ENCODE results near the gene PSEN1.
"Not testable (repeated sequence)": the region's sequence is repeated elsewhere in the genome, so short reads cannot be mapped to it uniquely, and the experiment has no call there.

PSEN1 gene

GRCh38 chr14:73153272-73153671, 17.0 kb downstream of the PSEN1 start:
- Histone ChIP-seq H3K27ac (ENCODE audit: insufficient read depth, low read length, poor library complexity, severe bottlenecking) (no peak overlapping the region), H3K27me3 (replicated peaks; ENCODE audit: control insufficient read depth, insufficient read depth, low read length, poor library complexity, severe bottlenecking) (no peaks in the 10 kb centered on the region), H3K4me1 (ENCODE audit: control insufficient read depth, insufficient read depth, low read length, poor library complexity, severe bottlenecking) (no peaks in the 10 kb centered on the region), H3K4me3 (ENCODE audit: insufficient read depth, low read depth, low read length, poor library complexity, severe bottlenecking) (no peak overlapping the region), H3K9me3 (ENCODE audit: control insufficient read depth, low read length) (no peaks in the 10 kb centered on the region), H3K36me3 (ENCODE audit: control insufficient read depth, insufficient read depth, low read length) (peaks cover 30% of the 10 kb centered on the region)
- DNase-seq = no peak

GRCh38 chr14:73162251-73162650, 25.9 kb downstream of the PSEN1 start:
- Histone ChIP-seq H3K27ac (ENCODE audit: insufficient read depth, low read length, poor library complexity, severe bottlenecking) (no peak overlapping the region), H3K36me3 (ENCODE audit: control insufficient read depth, insufficient read depth, low read length) (peaks cover 41% of the 10 kb centered on the region)

DNA sequence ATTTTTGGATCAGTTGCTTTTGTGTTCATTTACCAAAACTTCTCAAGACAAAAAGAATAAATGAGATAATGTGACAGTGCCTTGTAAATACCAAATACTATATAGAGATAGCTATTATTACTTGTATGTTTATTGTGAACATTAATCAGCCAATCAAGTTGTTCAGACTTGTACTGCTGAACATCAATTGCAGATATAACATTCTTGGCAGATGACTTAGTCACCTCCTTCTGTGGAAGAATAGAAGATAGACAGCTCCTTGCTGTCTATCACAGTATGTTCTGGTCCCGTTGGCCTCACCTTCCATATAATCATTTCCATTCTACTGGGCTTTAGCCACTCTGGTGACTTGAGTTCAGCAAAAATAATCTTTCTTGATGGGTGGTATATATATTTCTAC, 30.1 kb downstream of the PSEN1 start:
- Histone ChIP-seq H3K4me3 (ENCODE audit: insufficient read depth, low read depth, low read length, poor library complexity, severe bottlenecking) (no peak overlapping the region), H3K27me3 (replicated peaks; ENCODE audit: control insufficient read depth, insufficient read depth, low read length, poor library complexity, severe bottlenecking) (no peaks in the 10 kb centered on the region), H3K36me3 (ENCODE audit: control insufficient read depth, insufficient read depth, low read length) (peaks cover 55% of the 10 kb centered on the region), H3K9me3 (ENCODE audit: control insufficient read depth, low read length) (no peaks in the 10 kb centered on the region), H3K27ac (ENCODE audit: insufficient read depth, low read length, poor library complexity, severe bottlenecking) (no peak overlapping the region), H3K4me1 (ENCODE audit: control insufficient read depth, insufficient read depth, low read length, poor library complexity, severe bottlenecking) (no peaks in the 10 kb centered on the region)
- DNase-seq = no peak

More at GRCh38 chr14:73162251-73162650, 25.9 kb downstream of the PSEN1 start:
- Histone ChIP-seq H3K4me3 (ENCODE audit: insufficient read depth, low read depth, low read length, poor library complexity, severe bottlenecking) (no peak overlapping the region), H3K4me1 (ENCODE audit: control insufficient read depth, insufficient read depth, low read length, poor library complexity, severe bottlenecking) (no peaks in the 10 kb centered on the region), H3K27me3 (replicated peaks; ENCODE audit: control insufficient read depth, insufficient read depth, low read length, poor library complexity, severe bottlenecking) (no peaks in the 10 kb centered on the region), H3K9me3 (ENCODE audit: control insufficient read depth, low read length) (no peaks in the 10 kb centered on the region)
- no peak for DNase-seq

DNA sequence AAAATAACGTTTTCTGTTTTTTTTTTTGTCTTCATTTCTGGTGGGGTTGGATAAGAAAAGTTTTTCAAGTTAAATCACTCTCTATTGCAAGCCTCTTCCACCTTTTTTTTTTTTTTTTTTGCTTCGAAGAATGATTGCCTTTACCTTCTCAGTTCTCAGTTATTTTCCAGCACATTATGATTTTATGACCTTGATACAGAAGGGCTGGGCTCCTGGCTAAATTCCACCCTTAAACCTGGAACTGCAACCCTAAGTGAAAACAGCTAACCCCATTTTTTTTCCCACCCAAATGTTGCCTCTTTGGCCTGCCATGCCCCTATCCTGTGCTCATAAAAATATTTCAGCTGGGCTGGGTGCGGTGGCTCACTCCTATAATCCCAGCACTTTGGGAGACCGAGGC, 31.4 kb downstream of the PSEN1 start:
- peaks cover 58% of the 10 kb centered on the region for H3K36me3 ChIP-seq (ENCODE audit: control insufficient read depth, insufficient read depth, low read length)
- H3K4me3 ChIP-seq (ENCODE audit: insufficient read depth, low read depth, low read length, poor library complexity, severe bottlenecking) = no peak overlapping the region

GRCh38 chr14:73168274-73168673, 32.0 kb downstream of the PSEN1 start:
- H3K9me3 ChIP-seq (ENCODE audit: control insufficient read depth, low read length) = no peaks in the 10 kb centered on the region
- H3K27ac ChIP-seq (ENCODE audit: insufficient read depth, low read length, poor library complexity, severe bottlenecking) = no peak overlapping the region
- no peaks in the 10 kb centered on the region for H3K4me1 ChIP-seq (ENCODE audit: control insufficient read depth, insufficient read depth, low read length, poor library complexity, severe bottlenecking)
- peaks cover 53% of the 10 kb centered on the region for H3K36me3 ChIP-seq (ENCODE audit: control insufficient read depth, insufficient read depth, low read length)
- no peaks in the 10 kb centered on the region for H3K27me3 ChIP-seq (replicated peaks; ENCODE audit: control insufficient read depth, insufficient read depth, low read length, poor library complexity, severe bottlenecking)
- DNase-seq = no peak
- H3K4me3 ChIP-seq (ENCODE audit: insufficient read depth, low read depth, low read length, poor library complexity, severe bottlenecking) = no peak overlapping the region

More for the DNA sequence above, 31.4 kb downstream of the PSEN1 start:
- Histone ChIP-seq H3K27me3 (replicated peaks; ENCODE audit: control insufficient read depth, insufficient read depth, low read length, poor library complexity, severe bottlenecking) (no peaks in the 10 kb centered on the region), H3K4me1 (ENCODE audit: control insufficient read depth, insufficient read depth, low read length, poor library complexity, severe bottlenecking) (no peaks in the 10 kb centered on the region), H3K27ac (ENCODE audit: insufficient read depth, low read length, poor library complexity, severe bottlenecking) (no peak overlapping the region), H3K9me3 (ENCODE audit: control insufficient read depth, low read length) (no peaks in the 10 kb centered on the region)
- no peak for DNase-seq

DNA sequence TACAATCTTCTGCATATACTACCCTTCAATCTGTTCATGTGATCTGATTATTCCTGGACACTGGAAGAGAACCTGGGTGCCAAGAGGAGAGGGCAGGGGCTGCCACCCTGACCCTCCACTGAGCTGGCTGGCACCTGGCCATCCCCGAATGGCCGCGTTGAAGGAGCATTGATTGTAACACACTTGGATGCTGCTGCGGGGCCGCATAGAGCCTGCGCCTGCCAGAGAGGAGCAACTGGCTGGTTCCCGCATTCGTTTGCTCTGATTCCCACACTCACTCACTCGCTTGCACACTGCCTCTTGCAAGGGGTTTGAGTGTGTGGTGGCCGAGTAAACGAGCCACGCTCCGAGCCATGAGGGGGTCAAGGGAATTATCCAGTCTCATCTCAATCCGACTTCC, 32.4 kb downstream of the PSEN1 start:
- H3K9me3 ChIP-seq (ENCODE audit: control insufficient read depth, low read length) = no peaks in the 10 kb centered on the region
- H3K27me3 ChIP-seq (replicated peaks; ENCODE audit: control insufficient read depth, insufficient read depth, low read length, poor library complexity, severe bottlenecking) = no peaks in the 10 kb centered on the region
- no peak overlapping the region for H3K4me3 ChIP-seq (ENCODE audit: insufficient read depth, low read depth, low read length, poor library complexity, severe bottlenecking)
- H3K36me3 ChIP-seq (ENCODE audit: control insufficient read depth, insufficient read depth, low read length) = peaks cover 55% of the 10 kb centered on the region
- no peaks in the 10 kb centered on the region for H3K4me1 ChIP-seq (ENCODE audit: control insufficient read depth, insufficient read depth, low read length, poor library complexity, severe bottlenecking)
- no peak for DNase-seq
- H3K27ac ChIP-seq (ENCODE audit: insufficient read depth, low read length, poor library complexity, severe bottlenecking) = no peak overlapping the region

DNA sequence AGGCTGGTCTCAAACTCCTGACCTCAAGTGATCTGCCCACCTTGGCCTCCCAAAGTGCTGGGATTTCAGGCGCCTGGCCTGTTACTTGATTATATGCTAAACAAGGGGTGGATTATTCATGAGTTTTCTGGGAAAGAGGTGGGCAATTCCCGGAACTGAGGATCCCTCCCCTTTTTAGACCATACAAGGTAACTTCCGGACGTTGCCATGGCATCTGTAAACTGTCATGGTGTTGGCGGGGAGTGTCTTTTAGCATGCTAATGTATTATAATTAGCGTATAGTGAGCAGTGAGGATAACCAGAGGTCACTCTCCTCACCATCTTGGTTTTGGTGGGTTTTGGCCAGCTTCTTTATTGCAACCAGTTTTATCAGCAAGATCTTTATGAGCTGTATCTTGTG, 33.5 kb downstream of the PSEN1 start:
- not testable (repeated sequence) for DNase-seq; H3K4me1 ChIP-seq (ENCODE audit: control insufficient read depth, insufficient read depth, low read length, poor library complexity, severe bottlenecking); H3K9me3 ChIP-seq (ENCODE audit: control insufficient read depth, low read length); H3K27me3 ChIP-seq (replicated peaks; ENCODE audit: control insufficient read depth, insufficient read depth, low read length, poor library complexity, severe bottlenecking); H3K4me3 ChIP-seq (ENCODE audit: insufficient read depth, low read depth, low read length, poor library complexity, severe bottlenecking); H3K27ac ChIP-seq (ENCODE audit: insufficient read depth, low read length, poor library complexity, severe bottlenecking)
- peaks cover 64% of the 10 kb centered on the region for H3K36me3 ChIP-seq (ENCODE audit: control insufficient read depth, insufficient read depth, low read length)

DNA sequence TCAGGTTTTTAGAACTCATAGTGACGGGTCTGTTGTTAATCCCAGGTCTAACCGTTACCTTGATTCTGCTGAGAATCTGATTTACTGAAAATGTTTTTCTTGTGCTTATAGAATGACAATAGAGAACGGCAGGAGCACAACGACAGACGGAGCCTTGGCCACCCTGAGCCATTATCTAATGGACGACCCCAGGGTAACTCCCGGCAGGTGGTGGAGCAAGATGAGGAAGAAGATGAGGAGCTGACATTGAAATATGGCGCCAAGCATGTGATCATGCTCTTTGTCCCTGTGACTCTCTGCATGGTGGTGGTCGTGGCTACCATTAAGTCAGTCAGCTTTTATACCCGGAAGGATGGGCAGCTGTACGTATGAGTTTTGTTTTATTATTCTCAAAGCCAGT, 34.4 kb downstream of the PSEN1 start:
- peaks cover 64% of the 10 kb centered on the region for H3K36me3 ChIP-seq (ENCODE audit: control insufficient read depth, insufficient read depth, low read length)
- no peaks in the 10 kb centered on the region for H3K27me3 ChIP-seq (replicated peaks; ENCODE audit: control insufficient read depth, insufficient read depth, low read length, poor library complexity, severe bottlenecking)
- no peak overlapping the region for H3K27ac ChIP-seq (ENCODE audit: insufficient read depth, low read length, poor library complexity, severe bottlenecking)
- no peak overlapping the region for H3K4me3 ChIP-seq (ENCODE audit: insufficient read depth, low read depth, low read length, poor library complexity, severe bottlenecking)
- no peaks in the 10 kb centered on the region for H3K4me1 ChIP-seq (ENCODE audit: control insufficient read depth, insufficient read depth, low read length, poor library complexity, severe bottlenecking)
- no peak for DNase-seq
- H3K9me3 ChIP-seq (ENCODE audit: control insufficient read depth, low read length) = no peaks in the 10 kb centered on the region

- Histone ChIP-seq H3K4me1 (ENCODE audit: control insufficient read depth, insufficient read depth, low read length, poor library complexity, severe bottlenecking) (no peaks in the 10 kb centered on the region), H3K36me3 (ENCODE audit: control insufficient read depth, insufficient read depth, low read length) (peaks cover 60% of the 10 kb centered on the region), H3K4me3 (ENCODE audit: insufficient read depth, low read depth, low read length, poor library complexity, severe bottlenecking) (no peak overlapping the region), H3K27ac (ENCODE audit: insufficient read depth, low read length, poor library complexity, severe bottlenecking) (no peak overlapping the region), H3K9me3 (ENCODE audit: control insufficient read depth, low read length) (no peaks in the 10 kb centered on the region), H3K27me3 (replicated peaks; ENCODE audit: control insufficient read depth, insufficient read depth, low read length, poor library complexity, severe bottlenecking) (no peaks in the 10 kb centered on the region)
- DNase-seq = no peak
Observed at GRCh38 chr14:73172500-73172899, 36.2 kb downstream of the PSEN1 start.

DNA sequence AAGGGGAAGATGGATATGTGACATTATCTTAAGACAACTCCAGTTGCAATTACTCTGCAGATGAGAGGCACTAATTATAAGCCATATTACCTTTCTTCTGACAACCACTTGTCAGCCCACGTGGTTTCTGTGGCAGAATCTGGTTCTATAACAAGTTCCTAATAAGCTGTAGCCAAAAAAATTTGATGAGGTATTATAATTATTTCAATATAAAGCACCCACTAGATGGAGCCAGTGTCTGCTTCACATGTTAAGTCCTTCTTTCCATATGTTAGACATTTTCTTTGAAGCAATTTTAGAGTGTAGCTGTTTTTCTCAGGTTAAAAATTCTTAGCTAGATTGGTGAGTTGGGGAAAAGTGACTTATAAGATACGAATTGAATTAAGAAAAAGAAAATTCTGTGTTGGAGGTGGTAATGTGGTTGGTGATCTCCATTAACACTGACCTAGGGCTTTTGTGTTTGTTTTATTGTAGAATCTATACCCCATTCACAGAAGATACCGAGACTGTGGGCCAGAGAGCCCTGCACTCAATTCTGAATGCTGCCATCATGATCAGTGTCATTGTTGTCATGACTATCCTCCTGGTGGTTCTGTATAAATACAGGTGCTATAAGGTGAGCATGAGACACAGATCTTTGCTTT, 36.9 kb downstream of the PSEN1 start:
- H3K36me3 ChIP-seq (ENCODE audit: control insufficient read depth, insufficient read depth, low read length) = peaks cover 61% of the 10 kb centered on the region
- no peaks in the 10 kb centered on the region for H3K4me1 ChIP-seq (ENCODE audit: control insufficient read depth, insufficient read depth, low read length, poor library complexity, severe bottlenecking)
- H3K27me3 ChIP-seq (replicated peaks; ENCODE audit: control insufficient read depth, insufficient read depth, low read length, poor library complexity, severe bottlenecking) = no peaks in the 10 kb centered on the region
- no peak overlapping the region for H3K4me3 ChIP-seq (ENCODE audit: insufficient read depth, low read depth, low read length, poor library complexity, severe bottlenecking)
- no peak for DNase-seq
- no peaks in the 10 kb centered on the region for H3K9me3 ChIP-seq (ENCODE audit: control insufficient read depth, low read length)
- H3K27ac ChIP-seq (ENCODE audit: insufficient read depth, low read length, poor library complexity, severe bottlenecking) = no peak overlapping the region
